ENCODE measurements around the gene ERBB4.
"Not testable (repeated sequence)": the region's sequence is repeated elsewhere in the genome, so short reads cannot be mapped to it uniquely, and the experiment has no call there.

Gene ERBB4

DNA sequence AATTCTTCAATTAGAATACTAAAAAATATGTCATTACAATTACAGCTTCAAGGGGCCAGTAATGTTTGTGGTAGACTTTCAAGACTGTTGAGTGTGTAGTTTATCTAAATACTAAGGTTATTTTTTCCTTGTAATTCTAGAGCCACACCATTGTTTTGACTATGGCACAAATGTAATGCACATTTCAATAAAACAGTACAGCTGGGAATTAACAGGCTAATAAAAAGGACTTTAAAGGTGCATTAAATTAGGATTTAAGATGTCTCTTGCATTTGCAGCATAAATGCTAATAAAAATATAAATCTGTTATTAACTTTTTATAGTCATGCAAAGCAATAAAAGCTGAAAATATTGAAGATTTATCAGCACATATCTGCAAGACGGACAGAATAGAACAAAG lies 344.8 kb downstream of the ERBB4 start:
- no peak for DNase-seq

DNA sequence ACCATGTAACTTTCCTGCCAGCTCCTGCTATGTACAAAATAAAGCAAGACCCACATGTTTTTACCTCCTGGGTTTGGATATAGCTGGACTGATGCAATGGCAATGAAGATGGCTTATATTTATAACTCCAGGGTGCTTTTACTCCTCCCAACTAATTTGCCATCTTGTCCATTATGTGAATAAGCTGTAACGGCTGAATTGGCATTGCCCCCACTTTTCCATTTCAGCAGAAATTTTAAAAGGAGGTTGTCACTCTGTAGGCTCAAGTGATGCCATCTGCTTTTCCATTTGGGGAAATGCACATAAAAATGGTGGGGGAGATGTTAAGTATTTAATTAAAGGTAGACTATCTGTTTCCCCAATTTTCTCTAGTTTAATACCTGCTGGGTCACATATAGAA lies 345.5 kb downstream of the ERBB4 start:
- no peak for DNase-seq

DNA sequence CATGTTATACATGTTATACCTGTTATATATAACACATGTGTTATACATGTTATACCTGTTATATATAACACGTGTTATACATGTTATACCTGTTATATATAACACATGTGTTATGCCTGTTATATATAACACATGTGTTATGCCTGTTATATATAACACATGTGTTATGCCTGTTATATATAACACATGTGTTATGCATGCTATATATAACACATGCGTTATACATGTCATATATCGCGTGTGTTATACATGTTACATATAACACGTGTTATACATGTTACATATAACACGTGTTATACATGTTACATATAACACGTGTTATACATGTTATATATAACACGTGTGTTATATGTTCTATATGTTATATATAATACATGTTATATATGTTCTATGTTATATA lies 347.2 kb downstream of the ERBB4 start:
- DNase-seq: not testable (repeated sequence)

DNA sequence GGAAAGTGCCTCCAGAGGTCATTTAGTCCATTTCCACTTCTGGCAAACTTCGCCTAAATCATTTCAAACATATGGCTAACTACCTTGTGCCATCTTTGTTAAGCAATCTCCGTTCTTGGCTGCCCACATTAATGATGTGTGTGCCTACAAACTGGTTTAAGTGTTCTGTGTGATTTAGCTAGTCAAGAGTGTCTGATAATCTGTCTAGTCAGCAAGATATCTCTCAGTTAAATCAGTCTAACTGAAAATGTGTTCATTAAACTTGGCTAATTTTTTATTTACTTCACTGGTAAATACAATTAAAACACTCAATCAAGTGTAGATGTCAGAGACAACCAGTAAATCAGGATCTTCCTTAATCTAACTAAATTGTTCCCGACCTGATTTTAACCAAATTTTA lies 352.4 kb downstream of the ERBB4 start:
- no peak for DNase-seq

DNA sequence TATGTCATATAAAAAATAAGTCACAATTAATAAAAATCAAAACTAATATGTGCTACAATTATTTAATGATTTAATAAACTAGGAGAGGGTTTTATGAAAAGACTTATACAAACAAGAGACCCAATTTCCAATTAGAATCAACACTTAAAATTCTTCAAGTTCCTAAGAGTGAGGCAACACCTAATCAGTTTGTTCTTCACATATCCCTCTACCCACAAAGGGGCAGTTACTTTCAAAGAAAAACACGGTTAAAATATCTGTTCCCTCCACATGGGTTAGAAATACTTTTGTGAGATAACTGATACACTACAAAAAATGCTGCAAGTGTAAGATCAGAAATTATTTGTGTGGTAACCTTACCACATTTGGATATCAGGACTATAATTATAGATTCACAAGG lies 357.0 kb downstream of the ERBB4 start:
- DNase-seq: no peak

DNA sequence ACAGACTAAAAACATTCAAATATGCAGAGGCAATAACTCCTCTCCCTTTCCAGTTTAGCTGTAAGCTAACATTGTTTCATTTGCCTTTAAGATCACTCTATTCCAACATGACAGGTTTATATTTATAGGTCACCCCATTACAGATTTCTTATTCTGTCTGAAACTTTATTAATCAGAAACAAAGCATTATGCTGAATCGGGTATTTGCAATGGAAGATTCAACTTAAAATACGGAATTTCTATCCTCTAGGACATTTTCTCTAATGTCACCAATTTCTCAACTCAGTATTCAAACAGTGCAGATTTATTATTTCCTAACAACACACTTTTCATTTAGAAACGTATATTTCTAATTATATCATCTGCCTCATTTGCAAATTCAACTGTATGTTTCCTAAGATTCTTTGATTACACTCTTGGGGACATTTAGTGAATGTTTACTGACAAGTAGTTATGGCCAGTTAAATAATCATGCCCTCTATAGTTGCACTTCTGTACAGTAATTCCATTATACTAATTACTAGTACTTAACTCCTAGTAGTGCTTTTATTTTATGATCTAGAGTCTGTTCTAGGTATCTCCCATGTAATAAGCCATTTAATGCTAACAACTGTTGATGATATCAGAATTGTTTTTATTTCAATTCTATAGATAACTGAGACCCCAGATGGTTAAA lies 358.1 kb downstream of the ERBB4 start:
- DNase-seq: no peak

DNA sequence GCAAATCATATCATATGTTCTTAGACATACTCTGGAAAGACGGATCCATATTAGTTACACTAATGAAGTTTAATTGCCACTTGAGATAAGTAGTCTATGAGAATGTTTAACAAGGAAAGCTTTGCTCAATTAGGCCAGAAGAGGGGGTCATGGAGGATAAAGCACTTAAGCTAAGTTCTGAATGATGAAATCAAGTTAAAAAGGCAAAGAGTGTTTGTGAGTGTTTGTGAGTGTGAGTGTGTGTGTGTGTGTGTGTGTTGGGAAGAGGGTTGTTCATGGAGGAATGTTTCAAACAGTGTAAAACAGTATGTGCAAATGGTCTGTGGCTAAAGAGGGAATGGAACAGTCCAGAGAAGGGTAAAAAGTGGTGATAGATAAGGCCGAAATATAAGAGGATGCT lies 360.9 kb downstream of the ERBB4 start:
- DNase-seq: no peak

DNA sequence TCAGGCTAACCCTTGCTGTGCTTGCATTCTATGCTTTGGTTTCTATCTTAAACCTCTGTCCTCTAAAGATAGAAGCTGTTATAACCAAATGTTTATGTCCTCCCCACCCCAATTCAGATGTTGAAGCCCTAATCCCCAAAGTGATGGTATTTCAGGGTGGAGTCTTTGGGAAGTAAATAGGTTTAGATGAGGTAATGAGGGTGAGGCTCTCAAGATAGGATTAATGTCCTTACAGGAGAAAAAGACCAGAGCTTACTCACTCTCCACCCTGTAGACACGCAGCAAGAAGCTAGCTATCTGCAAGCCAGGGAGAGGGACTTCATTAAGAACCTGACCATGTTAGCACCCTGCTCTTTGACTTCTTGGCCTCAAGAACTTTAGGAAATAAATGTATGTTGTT lies 362.5 kb downstream of the ERBB4 start:
- DNase-seq: no peak

DNA sequence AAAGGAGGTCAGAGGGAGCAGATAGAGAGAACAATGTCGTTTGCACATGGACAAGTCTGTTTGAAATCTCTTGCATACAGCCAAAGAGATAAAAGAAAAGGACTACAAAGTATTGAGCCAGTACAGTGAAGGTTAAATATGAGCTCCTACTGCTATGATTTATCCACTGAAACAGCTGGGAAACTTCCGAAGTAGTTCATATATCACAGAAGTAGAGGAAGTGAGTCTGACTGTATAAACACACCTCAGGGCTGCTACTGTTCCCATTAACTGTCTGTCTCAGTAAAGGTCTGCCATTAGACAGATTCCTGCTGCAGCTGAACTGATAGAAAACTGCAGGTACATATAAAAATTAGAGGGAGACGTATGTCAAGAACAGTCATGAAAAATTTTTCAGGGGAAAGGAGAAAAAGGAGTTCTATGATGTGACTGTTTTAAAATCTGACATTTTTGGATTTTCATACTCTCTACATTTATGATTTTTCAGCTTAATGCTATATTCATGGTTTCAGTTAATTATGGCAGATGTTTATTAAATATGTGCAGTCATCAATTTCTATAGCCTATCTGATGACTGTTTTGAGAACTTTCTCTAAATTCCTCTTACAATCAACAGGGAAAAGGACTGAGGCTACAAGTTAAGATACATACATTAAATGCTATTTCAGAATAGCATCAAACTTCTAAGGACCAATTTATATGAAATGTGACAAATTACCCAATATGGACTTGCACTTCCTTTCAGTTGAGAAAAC lies 364.7 kb downstream of the ERBB4 start:
- DNase-seq: no peak

DNA sequence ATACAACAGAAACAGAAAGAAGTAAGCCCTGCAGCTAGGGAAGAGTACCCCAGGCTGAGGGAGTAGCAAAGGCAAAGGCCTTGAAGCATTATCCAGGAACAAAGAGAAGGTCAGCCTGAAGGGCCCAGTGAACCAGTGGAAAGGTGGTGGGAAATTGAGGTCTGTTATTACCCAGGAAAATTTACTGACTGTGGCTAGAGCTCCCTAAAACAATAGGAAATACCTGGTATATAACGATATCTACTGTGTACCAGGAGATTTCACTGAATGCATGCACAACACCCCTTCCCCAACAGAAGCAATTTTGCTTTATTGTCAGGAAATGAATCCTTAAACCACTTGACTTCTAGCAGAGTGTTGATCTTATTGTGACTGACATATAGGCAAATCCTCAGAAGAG lies 365.3 kb downstream of the ERBB4 start:
- DNase-seq: no peak

DNA sequence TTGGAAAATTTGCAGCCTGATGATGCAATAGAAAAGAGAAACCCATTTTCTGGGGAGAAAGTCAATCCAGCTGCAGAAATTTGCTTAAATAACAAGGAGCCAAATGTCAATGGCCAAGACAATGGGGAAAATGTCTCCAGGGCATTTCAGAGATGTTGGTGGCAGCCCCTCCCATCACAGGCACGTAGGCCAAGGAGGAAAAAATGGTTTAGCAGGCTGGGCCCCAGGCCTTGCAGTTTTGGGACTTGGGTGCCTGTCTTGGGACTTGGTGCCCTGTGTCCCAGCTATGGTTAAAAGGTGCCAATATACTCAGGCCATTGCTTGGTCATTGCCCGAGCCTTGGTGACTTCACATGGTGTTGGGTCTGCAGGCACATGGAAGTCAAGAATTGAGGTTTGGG lies 368.2 kb downstream of the ERBB4 start:
- DNase-seq: no peak

DNA sequence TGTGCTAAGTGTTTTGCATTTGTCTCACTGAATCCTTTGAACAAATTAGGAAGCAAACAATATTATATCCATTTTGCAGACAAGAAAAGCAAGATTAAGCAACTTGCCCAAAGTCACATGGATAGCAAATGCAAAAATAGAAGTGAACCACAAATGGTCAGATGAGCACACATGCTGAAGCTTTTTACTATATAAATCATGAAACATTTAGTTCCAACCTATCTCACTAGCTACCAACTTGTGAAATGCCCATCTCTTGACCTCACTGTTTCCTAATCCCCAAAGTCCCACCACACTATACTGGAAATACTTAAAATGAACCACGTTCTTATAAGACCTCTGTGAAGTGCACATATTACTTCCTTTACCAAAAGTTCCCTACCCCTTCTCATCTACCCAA lies 380.5 kb downstream of the ERBB4 start:
- DNase-seq: no peak

DNA sequence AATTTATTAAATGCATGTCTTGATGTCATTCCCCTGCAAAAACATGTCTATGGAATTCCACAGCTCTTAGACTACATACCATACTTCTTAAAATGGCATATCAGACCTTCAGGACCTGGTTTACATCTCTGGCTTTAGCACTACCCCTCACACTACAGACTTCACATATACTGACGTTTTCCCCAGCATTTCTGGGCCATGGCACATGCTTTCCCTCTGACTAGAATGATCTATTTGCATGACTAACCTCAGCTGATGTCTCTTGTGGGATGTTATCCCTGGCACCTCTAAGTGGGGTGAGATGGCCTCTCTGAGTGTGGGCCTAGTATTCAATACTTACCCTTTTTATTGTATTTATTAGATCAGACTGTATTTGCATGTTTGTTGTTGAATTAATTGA lies 381.6 kb downstream of the ERBB4 start:
- no peak for DNase-seq

DNA sequence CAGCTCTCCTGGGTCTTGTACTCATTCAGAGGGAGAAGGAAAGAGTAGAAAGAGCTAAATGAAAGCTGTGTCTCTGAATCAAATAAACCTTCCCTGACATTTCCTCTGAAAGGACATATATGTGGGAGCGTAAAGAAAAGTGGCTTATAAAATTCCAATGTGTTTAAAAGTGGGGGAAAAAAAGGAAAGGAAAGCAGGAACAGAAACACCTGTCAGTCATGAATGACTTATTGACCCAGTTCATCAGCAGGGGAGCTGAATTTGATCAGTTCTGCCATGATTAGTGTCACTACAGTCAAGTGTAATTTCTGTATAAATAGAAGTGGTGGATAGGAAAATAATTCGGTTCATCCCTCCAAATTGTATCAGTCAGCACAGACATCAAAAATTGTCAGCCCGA lies 382.5 kb downstream of the ERBB4 start:
- no peak for DNase-seq

DNA sequence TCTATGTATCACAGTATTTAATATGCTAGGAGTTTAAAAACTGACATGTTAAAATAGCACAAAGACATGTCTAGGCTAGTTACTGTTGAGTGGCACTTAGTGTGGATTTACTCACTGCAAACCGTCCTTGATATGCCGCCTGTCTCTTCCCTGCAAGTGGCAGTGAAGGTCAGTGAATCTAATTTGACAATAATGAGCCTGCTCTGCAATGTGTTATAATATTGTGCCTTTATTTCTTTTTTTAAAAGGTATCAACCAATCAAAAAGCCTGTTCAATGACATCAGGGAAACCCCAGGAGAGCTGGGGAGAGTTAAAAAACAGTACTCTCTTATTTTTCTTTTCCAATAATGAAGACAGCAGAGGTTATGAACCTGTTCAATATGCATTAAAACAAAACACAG lies 384.1 kb downstream of the ERBB4 start:
- DNase-seq: no peak

DNA sequence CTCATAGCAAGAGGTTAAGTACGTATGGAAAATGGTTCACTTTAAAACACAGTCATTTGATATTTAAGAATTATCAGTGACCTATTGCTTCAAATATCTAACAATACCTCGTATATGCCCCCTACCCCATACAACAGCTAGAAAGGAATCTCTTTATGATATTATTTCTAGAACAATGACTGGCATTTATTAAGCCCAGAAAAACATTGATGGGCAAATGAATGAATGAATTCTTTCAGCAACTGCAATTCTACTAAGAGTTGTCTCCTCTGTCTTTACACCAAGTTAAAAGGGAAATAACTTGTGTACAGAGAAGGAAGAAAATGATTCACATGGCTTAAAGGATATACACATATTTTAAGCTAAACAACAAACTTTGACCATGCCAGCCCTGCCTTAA lies 384.7 kb downstream of the ERBB4 start:
- no peak for DNase-seq

DNA sequence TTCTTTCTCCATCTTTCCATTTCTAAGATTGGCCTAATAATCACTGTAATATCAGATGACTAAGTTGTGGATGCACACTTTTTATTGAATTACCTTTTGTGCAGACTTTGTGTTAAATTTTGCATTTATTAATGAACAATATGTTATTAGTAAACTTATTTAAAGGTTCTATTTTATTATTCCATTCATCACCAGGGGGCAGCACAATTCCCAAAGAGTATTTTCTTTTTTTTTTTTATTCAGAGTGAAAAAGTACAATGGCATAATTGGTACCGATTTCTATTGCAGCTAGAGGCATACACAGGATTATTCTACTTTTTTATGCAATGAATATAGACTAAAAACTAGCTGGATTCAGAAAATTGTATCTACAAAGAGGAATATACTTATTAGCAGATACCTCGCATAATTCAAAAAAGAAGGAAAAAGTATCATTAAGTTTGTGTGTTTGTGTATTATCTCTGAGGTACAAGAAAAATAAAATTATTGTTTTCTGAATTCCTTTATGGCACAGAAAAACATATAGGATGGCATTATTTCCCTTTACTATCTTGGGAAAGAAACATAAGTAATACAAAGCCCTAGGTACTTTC lies 390.6 kb downstream of the ERBB4 start:
- no peak for DNase-seq

DNA sequence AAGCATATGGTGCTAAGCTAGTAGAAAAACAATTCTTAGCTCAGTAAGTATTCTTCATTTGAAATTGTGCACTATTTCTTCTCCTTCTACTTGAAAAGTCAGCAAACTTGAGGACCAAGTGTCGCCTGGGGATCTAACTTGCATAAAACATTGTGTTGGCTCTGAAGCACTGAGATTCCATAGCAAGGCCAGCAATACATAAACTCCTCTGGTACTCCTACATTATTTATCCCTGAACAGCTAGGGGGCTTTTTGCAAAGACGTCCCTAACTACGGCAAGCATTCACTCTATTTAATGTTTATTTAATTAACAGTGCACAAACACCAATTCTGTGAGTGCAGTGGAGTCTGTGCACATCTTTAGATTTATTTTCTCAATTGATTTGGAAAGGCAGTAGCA lies 392.2 kb downstream of the ERBB4 start:
- no peak for DNase-seq

DNA sequence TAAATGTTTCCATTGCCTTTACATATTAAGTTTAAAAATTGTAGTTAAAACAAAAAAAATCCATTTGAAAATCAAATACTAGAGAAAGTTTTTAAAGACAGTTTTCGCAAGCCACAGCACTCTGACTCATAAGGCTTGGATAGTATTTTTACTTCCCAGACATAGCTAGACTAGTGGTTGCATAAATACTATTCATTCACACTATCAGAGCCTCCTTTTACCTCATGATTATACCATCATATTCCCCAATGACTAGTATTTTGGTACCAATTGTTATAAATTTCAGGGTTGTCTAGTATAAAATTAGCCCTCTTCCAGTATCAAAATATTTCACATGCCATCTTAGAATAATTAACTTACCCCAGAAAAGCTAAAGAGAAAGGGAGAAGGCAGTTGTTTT lies 393.5 kb downstream of the ERBB4 start:
- no peak for DNase-seq

DNA sequence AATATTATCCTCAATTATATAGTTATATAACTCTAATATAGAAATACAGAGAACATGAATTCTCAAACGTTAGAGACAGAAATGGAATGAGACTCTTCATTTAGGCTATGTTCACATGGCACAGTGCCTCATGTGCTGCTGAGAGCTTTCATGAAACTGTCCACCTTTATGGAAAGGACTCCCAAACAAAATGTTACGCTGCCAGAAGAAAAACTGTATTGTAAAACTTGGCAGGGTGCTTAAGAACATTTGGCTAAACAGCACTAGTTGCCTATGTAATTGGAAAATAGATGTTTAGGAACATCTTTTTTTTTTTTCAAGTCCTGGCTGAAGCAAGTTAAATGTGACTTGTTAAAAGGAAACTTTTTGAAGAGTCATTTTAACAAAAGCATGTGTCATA lies 396.0 kb downstream of the ERBB4 start:
- DNase-seq: no peak

DNA sequence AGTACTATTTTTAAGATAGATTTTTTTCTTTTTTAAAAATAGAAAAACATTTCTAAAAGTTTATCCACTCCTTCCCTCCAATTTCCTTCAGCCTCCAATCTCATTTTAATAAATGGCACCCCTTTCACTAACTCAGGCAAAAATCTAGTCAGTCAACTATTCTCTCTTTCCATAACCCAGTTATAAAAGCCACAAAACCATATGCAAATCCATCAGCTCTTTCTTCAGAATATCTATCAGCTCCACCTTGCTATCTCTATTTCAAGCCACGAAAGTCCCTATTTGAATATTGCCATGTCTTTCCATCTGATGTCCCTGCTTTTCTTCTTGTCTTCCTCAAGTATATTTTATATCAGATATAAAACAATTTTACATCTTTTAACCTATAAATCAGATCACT lies 397.1 kb downstream of the ERBB4 start:
- no peak for DNase-seq

DNA sequence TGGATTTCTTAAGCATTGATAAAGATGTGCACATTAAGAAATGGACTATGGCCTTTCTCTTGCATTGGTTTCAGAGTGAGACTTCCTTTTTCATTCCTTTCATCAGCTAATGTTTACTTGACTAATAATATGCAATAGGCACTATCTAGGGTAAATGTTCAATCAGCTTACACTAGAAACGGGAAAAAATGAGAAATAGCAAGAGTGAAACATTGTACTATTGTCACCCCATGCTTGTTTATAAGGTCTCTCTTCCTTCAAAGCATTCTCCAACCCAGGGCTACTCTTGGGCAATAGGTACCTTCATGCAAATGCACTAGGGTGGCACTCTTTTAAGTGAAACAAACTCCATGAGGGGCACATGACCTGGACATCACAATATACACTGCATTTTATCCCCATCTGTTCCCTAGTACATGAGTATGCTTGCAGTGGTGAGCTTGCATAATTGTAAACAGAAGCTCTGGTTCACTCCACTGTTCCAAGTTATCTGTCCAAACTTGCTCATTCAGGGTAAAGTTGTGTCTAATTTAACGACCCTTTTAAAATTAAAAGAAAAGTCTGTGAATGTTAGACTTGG lies 402.3 kb downstream of the ERBB4 start:
- DNase-seq: no peak

DNA sequence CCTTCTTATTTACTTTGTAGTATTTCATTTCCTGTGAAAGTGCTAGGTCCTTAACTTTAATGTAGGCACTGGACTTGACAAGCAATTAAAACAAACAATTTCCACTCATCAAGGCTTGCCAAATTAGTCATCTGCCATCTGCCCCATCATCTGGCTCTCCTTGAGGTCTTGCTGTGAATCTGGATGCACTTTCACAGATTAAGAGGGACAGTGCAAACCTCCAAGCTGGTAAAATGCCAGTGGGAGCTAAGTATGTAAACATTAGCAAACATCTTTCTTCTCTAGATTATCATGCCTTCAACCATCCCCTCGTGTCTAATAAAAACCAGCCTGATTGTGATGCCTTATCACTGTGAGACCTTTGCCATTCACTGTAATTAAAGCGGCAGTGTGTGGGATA lies 402.9 kb downstream of the ERBB4 start:
- DNase-seq: no peak

DNA sequence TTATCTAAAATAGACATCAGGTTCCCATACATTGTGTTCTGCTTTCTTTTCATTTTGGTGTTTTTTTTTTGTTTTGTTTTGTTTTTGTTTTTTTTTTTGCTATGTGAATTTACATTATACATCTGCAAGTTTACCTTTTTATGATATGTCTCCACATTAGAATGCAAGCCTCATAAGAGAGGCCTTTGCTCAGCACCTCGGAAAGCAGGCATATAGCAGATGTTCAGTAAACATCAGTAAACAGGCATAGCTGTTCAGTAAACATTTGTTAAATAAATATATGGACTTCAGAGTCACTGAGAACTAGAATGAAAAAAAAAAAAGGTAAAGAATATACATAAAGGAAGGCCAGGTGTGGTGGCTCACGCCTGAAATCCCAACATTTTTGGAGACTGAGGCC lies 405.3 kb downstream of the ERBB4 start:
- DNase-seq: no peak
